NB4 (cell line): ENCODE data around the gene RBM47.

ENCODE experiments used
- DNase-seq: peaks from one replicate; pipeline ENCODE4 v3.0.0; 2010; ENCODE audit warnings: low read depth
- H3K4me3 ChIP-seq: one replicate; pipeline ENCODE4 v1.5.1; 2011; ENCODE audit warnings: mild to moderate bottlenecking, low read depth, low read length, moderate library complexity
- CTCF ChIP-seq: IDR thresholded peaks from one replicate; pipeline ENCODE4 v1.5.1; 2012; ENCODE audit warnings: low read depth, low read length
- MAX ChIP-seq: IDR thresholded peaks from 2 replicates; pipeline ENCODE4 v1.6.1; 2011; ENCODE audit warnings: low read depth, low read length
- MYC ChIP-seq: IDR thresholded peaks from 2 replicates; pipeline ENCODE4 v1.6.1; 2011; ENCODE audit warnings: low read depth, low read length
- POLR2A ChIP-seq: IDR thresholded peaks from 2 replicates; pipeline ENCODE4 v1.6.1; 2011; ENCODE audit warnings: mild to moderate bottlenecking; ENCODE audit not compliant: insufficient read length; ENCODE audit errors: extremely low read depth

RBM47 gene

GRCh38 chr4:40482985-40483647, 146.5 kb downstream of the RBM47 start:
- no peak overlapping the region for H3K4me3 ChIP-seq
- DNase-seq: no peak
- TF ChIP-seq CTCF (no peak), MYC (no peak), MAX (no peak), POLR2A (no peak)

DNA sequence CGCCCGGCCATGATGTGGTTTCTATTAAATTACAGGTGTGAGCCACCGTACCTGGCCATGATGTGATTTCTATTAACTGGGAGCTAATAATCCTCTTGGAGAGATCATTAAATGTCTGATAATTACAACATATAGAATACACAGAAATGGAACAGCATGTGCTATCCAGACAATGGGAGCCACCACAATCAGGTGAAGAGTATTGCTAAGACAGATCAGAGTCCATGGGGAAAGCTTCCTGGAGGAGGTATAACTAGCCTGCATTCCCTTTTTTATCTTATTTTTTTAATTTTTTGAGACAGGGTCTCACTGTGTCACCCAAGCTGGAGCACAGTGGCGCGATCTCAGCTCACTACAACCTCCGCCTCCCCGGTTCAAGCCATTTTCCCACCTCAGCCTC, 147.7 kb downstream of the RBM47 start:
- TF ChIP-seq MYC (no peak), CTCF (no peak), MAX (no peak), POLR2A (no peak)

GRCh38 chr4:40480291-40480690, 149.4 kb downstream of the RBM47 start:
- TF ChIP-seq MYC: no peak
- no peak for TF ChIP-seq CTCF
- no peak for TF ChIP-seq MAX
- no peak for TF ChIP-seq POLR2A
- no peak for DNase-seq
- no peak overlapping the region for H3K4me3 ChIP-seq

More for the DNA sequence above, 147.7 kb downstream of the RBM47 start:
- no peak for DNase-seq
- H3K4me3 ChIP-seq: no peak overlapping the region

- no peak for TF ChIP-seq CTCF
- no peak for TF ChIP-seq MYC
- no peak for TF ChIP-seq MAX
- no peak for TF ChIP-seq POLR2A
- DNase-seq: no peak
- H3K4me3 ChIP-seq: no peak overlapping the region
These were observed 150.3 kb downstream of the RBM47 start for GRCh38 chr4:40479378-40479777.

DNA sequence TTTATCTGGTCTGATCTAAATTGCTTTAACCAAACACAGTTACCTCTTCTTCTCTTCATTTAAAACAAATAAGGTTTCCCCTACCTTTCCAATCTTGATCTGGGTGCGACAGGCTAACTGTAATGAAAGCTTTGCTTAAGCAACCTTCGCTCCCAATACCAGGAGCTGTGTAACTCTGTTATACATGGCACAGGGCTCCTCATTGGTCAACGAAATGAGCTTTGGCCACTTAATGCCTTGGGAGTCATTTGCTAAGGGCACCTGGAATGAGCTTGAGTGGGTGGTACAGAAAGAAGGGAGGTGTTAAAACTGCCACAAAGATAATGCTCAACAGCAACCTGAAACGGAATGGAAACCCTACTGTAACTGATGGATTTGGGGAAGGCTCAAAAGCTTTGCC, 154.1 kb downstream of the RBM47 start:
- TF ChIP-seq MYC: no peak
- no peak for TF ChIP-seq POLR2A
- TF ChIP-seq MAX: no peak
- TF ChIP-seq CTCF: no peak
- H3K4me3 ChIP-seq: no peak overlapping the region
- DNase-seq: no peak
